Adrenal gland (tissue), 5 donors: ENCODE data around the gene BDKRB1.

Experiments used
- POLR2A ChIP-seq, 2 donors: fragments of 450-650 bp; IDR thresholded peaks; one replicate each; pipeline ENCODE4 v1.6.1; 2017; ENCODE audit warnings: antibody characterized with exemption in 2 of 2, mild to moderate bottlenecking in 2 of 2, moderate library complexity in 1 of 2
- TF ChIP-seq, protein P1 (sequence below), 6 experiments: fragments of 450-650 bp in 4 of 6; fragments of 200-600 bp in 2 of 6; sonication (generic) in 1 of 6; IDR thresholded peaks; 1 replicate in 5 of 6; 2 replicates in 1 of 6; pipeline versions ENCODE4 v1.5.1 to v1.8.0; 2016 to 2021; ENCODE audit warnings: antibody characterized with exemption in 6 of 6, mild to moderate bottlenecking in 2 of 6, moderate library complexity in 1 of 6
- donor health status: DM: no; HTN: no; CAD: no.

DNA sequence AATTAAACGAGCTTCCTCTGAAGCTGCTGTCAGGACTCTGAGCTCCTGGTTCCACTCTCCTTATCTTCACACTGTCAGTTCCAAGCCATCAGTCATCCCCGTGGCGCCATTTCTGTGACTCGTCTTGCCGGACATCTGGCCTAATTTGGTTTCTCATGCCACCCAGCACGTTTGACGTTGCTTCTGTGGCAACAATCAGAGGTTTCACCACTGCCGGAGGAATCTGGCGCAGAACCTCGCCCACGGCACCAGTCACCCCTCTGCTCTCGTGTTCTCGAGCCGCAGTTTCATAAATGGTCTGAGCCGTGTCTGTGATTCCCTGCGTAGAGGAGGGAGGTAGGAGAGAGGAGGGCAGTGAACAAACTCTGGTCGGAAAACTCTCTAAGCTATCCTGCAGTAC, 29.7 kb downstream of the BDKRB1 start:
- TF ChIP-seq, protein P1, sequence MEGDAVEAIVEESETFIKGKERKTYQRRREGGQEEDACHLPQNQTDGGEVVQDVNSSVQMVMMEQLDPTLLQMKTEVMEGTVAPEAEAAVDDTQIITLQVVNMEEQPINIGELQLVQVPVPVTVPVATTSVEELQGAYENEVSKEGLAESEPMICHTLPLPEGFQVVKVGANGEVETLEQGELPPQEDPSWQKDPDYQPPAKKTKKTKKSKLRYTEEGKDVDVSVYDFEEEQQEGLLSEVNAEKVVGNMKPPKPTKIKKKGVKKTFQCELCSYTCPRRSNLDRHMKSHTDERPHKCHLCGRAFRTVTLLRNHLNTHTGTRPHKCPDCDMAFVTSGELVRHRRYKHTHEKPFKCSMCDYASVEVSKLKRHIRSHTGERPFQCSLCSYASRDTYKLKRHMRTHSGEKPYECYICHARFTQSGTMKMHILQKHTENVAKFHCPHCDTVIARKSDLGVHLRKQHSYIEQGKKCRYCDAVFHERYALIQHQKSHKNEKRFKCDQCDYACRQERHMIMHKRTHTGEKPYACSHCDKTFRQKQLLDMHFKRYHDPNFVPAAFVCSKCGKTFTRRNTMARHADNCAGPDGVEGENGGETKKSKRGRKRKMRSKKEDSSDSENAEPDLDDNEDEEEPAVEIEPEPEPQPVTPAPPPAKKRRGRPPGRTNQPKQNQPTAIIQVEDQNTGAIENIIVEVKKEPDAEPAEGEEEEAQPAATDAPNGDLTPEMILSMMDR (IDR thresholded peaks at IDR 0.05): no peak
- TF ChIP-seq POLR2A (IDR thresholded peaks at IDR 0.05): no peak
